Stimulated activated naive CD8-positive, alpha-beta T cell treated with anti-CD3 and anti-CD28 coated beads, Interleukin-15, amount 100 ng/mL, for 72 hours (primary cell): Measurements from ENCODE around the gene CMC2.

Source experiments
- ATAC-seq: fragments of 150-1000 bp; cut with Tn5 transposase; 2 replicates; pipeline ENCODE4 v1.10.0; 2021; ENCODE audit warnings: mild to moderate bottlenecking, moderate library complexity
- DNase-seq, 2 donors: peaks; one replicate each; pipeline ENCODE4 v3.0.0; 2021 to 2022
- H3K27ac Mint-ChIP-seq, 2 donors: one replicate each; pipeline ENCODE4 v1.8.0; 2022; ENCODE audit warnings: mild to moderate bottlenecking in 2 of 2, mixed read lengths in 2 of 2, moderate library complexity in 2 of 2
- H3K27me3 Mint-ChIP-seq: one replicate; pipeline ENCODE4 v1.8.0; 2022; ENCODE audit warnings: mixed read lengths
- H3K4me1 Mint-ChIP-seq: one replicate; pipeline ENCODE4 v1.8.0; 2022; ENCODE audit warnings: mild to moderate bottlenecking, mixed read lengths
- H3K4me3 Mint-ChIP-seq, 2 donors: one replicate each; pipeline ENCODE4 v1.8.0; 2022; ENCODE audit warnings: mild to moderate bottlenecking in 2 of 2, mixed read lengths in 2 of 2, moderate library complexity in 1 of 2
- H3K9me3 Mint-ChIP-seq, 2 donors: one replicate each; pipeline ENCODE4 v1.8.0; 2022; ENCODE audit warnings: mixed read lengths in 2 of 2

Gene CMC2

GRCh38 chr16:80935691-80936090 lies 71.0 kb downstream of the CMC2 start:
- H3K9me3 Mint-ChIP-seq, result no peaks in the 10 kb centered on the region
- H3K4me3 Mint-ChIP-seq, result no peak overlapping the region
- DNase-seq (no peak), ATAC-seq (no peak)
- H3K27me3 Mint-ChIP-seq, result peaks cover 53% of the 10 kb centered on the region
- peaks cover 12% of the 10 kb centered on the region for H3K4me1 Mint-ChIP-seq
- H3K27ac Mint-ChIP-seq, result no peak overlapping the region

- no peak for ATAC-seq
- no peak overlapping the region for H3K27ac Mint-ChIP-seq
- peaks cover 12% of the 10 kb centered on the region for H3K4me1 Mint-ChIP-seq
These were observed 74.0 kb downstream of the CMC2 start for GRCh38 chr16:80932708-80933095.

GRCh38 chr16:80931801-80932707 lies 74.6 kb downstream of the CMC2 start:
- peak; percentile 68 for ATAC-seq
- peaks cover 85% of the 10 kb centered on the region for H3K27me3 Mint-ChIP-seq
- peak overlapping the region; percentile 75 to 79 for H3K4me3 Mint-ChIP-seq
- no peaks in the 10 kb centered on the region for H3K9me3 Mint-ChIP-seq
- H3K27ac Mint-ChIP-seq, result no peak overlapping the region
- DNase-seq, result peak; percentile 8 to 11
- H3K4me1 Mint-ChIP-seq, result peaks cover 12% of the 10 kb centered on the region

More at GRCh38 chr16:80932708-80933095, 74.0 kb downstream of the CMC2 start:
- Mint-ChIP-seq H3K27me3 (peaks cover 79% of the 10 kb centered on the region), H3K4me3 (peak overlapping the region; percentile 69 to 75), H3K9me3 (no peaks in the 10 kb centered on the region)
- DNase-seq, result no peak

- H3K27me3 Mint-ChIP-seq, result peaks cover 36% of the 10 kb centered on the region
- no peak overlapping the region for H3K4me3 Mint-ChIP-seq
- no peaks in the 10 kb centered on the region for H3K9me3 Mint-ChIP-seq
- ATAC-seq (peak; percentile 70), DNase-seq (peak; percentile 32 to 41)
- H3K4me1 Mint-ChIP-seq, result peaks cover 5% of the 10 kb centered on the region
- no peak overlapping the region for H3K27ac Mint-ChIP-seq
These were observed 82.2 kb downstream of the CMC2 start for GRCh38 chr16:80924372-80924978.

- Mint-ChIP-seq H3K27ac (no peak overlapping the region), H3K4me3 (no peak overlapping the region), H3K27me3 (peaks cover 36% of the 10 kb centered on the region), H3K9me3 (no peaks in the 10 kb centered on the region), H3K4me1 (peaks cover 5% of the 10 kb centered on the region)
- DNase-seq, result no peak
- no peak for ATAC-seq
These were observed 83.3 kb downstream of the CMC2 start for GRCh38 chr16:80923356-80923755.
